GM12801 (cell line): ENCODE measurements around the gene FMN1.

Experiments
- CTCF ChIP-seq: IDR thresholded peaks from one replicate; pipeline ENCODE4 v1.5.1; 2011; ENCODE audit warnings: control low read depth; ENCODE audit not compliant: insufficient read length; ENCODE audit errors: extremely low read depth

Gene FMN1

DNA sequence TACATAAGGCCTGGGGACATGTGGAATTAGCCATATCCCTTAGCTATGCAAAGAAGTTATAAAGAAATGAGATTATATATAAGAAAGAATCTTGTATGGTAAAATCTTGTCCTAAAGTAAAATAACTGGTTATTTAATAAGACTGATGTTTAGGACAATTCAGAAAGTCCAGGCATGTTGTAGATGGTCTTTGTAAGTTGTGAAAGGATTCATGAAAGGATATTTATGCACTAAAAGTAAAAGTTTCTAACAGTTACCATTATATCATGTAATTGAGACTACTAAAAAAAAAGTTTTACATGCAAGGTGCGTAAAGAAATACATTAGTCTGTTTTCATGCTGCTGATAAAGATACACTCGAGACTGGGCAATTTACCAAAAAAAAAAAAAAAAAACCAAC is 146.3 kb downstream of the FMN1 start:
- no peak for TF ChIP-seq CTCF

- no peak for TF ChIP-seq CTCF
Observed at GRCh38 chr15:33047077-33047476, 147.4 kb downstream of the FMN1 start.

- no peak for TF ChIP-seq CTCF
Observed at GRCh38 chr15:33046329-33046728, 148.2 kb downstream of the FMN1 start.

DNA sequence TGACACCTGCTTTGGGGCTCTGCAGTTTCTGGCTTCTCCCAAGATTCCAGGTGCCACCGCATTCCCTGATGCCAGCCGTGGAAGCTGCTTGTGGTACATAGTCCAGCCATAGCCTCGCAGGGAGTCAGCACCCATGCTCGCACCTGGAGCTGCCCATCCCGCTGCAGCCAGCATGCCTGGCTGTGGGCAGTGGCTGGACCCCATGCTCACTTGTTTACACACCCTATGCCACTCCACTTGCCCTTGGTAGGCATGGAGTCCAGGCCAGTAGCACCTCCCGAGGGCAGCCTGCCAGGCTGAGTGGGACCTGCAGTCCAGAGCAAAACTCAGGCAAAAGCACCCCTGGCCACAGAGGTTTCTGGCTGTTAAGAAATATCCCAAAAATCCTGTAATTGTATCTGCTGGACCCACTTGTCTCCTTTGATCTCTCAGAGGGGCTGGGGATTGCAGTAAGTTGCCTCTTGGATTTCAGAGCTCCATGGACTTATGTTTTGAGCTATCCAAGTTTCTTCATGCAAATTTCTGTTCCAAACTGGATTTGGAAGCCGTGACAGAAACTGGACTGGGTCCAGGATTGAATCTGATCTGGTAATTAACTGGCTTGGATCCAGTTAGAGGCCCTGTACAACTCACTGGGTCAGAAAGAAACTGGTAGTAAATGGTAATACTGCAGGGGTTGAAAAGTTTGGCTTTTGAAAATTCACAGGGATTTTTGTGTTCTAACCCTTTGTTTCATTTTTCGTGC is 149.3 kb downstream of the FMN1 start:
- TF ChIP-seq CTCF, result no peak

- no peak for TF ChIP-seq CTCF
Observed at GRCh38 chr15:33044598-33044997, 149.9 kb downstream of the FMN1 start.

DNA sequence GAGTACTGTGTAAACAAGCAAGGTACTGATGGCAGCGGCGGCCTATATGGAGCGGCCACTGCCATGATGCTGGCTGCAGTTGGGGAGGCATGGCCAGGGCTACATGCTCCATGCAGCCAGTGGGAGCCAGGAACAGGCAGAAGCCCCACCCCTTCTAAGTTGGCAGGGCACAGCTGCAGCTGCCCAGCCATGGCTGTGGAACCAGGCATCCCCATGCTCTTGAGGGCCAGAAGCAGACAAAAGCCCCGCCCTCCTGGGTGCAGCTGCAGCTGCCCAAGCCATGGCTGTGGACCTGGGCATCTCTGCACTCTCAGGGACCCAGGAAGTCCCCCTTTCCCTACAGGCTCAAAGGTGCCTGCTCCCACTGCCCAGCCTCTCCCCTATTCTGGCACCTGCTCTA is 150.9 kb downstream of the FMN1 start:
- no peak for TF ChIP-seq CTCF

GRCh38 chr15:33040496-33040895 is 154.0 kb downstream of the FMN1 start:
- TF ChIP-seq CTCF, result no peak

- TF ChIP-seq CTCF, result no peak
Observed at GRCh38 chr15:33034588-33034987, 159.9 kb downstream of the FMN1 start.
